HG03095 (cell line): ENCODE results near the gene KXD1.

Experiments used
- ATAC-seq: cut with Tn5 transposase; IDR thresholded peaks from one replicate; pipeline ENCODE4 v1.9.1; 2021; ENCODE audit warnings: moderate library complexity; ENCODE audit not compliant: unreplicated experiment

Gene KXD1

GRCh38 chr19:18612051-18612771 lies 54.5 kb downstream of the KXD1 start:
- ATAC-seq: no peak

DNA sequence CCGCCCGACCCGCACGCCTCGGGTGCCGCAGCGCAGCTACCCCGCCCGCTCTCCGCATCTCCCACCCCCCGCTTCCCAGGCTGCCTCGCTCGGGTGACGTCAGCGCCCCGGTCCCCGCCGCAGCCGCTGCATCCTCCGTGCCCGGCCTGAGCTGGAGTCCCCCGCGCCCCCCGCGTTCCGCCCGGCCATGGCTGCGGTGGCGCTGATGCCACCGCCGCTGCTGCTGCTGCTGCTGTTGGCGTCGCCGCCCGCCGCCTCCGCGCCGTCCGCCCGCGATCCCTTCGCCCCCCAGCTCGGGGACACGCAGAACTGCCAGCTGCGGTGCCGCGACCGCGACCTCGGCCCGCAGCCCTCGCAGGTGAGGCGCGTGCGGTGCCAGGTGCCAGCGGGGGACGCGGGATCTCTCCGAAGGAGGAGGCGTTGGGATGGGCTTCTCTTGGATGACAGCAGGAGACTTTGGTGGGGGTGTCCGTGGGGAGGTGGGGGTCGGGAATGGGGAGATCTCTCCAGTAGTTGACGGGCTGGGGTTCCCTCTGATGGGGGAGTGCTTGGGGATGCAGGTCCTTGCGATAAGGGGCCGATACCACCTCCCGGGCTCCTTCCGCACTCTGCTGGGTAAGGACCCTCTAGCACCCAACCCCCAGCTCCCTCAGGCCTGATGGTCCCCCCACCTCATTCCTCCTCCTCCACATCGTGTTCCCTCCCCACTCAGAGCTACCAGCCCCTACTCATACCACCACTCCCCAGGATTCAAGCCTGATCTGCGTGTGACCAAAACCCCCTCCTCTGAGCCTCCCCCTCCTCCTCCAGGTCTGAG lies 55.3 kb downstream of the KXD1 start, which contains the start of gene TMEM59L:
Gene TMEM59L, plus strand, starts transcription at position 99 of the 817 bp plus-strand sequence. Its CDS starts 89 bp downstream, at position 188.
- ATAC-seq: no peak

DNA sequence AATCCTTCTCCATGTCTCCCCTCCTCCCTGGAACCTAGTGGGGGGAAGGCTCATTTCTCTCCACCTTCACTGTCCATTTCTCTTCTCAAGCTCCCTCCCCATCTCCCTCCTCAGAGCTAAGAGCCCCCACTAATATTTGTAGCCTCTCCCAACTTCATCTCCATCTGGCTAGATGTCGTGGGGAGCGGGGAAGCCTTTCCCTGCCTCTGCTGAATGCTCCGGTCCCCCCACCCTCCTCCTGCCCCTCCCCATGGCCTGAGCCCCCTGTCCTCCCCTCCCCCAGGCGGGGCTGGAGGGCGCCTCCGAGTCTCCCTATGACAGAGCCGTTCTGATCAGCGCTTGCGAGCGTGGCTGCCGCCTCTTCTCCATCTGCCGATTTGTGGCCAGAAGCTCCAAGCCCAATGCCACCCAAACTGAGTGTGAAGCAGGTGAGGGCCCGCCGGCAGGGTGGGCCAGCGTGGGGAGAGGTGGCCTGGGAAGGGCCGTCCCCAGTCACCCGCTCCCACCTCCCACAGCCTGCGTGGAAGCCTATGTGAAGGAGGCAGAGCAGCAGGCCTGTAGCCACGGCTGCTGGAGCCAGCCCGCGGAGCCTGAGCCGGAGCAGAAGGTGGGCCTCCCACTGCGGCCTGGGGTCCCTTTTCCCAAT lies 56.0 kb downstream of the KXD1 start:
- ATAC-seq: no peak

DNA sequence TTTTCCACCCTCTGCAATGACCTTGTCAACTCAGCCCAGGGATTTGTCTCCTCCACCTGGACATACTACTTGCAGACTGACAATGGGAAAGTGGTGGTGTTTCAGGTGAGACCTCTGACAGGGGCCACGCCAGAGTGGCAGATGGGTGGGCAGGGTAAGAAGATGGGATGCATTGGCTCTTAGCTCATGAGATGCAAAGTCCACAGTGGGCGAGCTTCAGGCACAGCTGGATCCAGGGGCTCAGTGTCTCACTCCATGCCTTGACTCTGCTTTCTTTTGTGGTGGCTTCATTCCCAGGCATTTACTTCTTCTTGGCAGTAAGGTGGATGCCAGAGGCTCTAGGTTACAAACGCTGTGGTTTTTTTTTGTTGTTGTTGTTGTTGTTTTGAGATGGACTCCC lies 58.4 kb downstream of the KXD1 start:
- no peak for ATAC-seq

DNA sequence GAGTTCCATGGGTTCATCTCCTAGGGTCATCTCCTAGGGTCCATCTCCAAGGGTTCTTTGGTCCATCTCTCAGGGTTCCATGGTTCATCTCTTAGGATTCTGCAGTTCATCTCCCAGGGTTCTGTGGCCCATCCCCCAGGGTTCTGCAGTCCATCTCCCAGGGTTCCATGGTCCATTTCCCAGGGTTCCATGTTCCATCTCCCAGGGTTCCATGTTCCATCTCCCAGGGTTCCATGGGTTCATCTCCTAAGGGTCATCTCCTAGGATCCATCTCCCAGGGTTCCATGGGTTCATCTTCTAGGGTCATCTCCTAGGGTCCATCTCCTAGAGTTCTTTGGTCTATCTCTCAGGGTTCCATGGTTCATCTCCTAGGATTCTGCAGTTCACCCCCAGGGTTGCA lies 59.9 kb downstream of the KXD1 start:
- no peak for ATAC-seq

GRCh38 chr19:18618236-18618635 lies 60.6 kb downstream of the KXD1 start:
- ATAC-seq: no peak
